Measurements from ENCODE around the gene ZNF37A. TPM values are rescaled to one million over a fixed set of nuclear protein-coding genes. Genes with fewer than 3 reads are reported as not detected.

The ZNF37A gene
- total and polyA plus RNA-seq, 2 experiments from 2014 or later, result 10.9 to 11.5 TPM

DNA sequence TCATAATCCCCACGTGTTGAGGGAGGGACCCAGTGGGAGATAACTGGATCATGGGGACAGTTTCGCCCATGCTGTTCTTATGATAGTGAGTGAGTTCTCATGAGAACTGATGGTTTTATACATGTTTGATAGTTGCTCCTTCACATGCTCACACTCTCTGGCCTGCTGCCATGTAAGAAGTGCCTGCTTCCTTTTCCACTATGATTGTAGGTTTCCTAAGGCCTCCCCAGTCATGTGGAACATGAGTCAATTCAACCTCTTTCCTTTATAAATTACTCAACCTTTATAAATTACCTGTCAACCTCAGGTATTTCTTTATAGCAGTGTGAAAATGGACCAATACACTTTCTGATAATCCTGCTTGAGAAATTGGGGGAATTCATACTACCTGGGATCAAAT lies 80.2 kb downstream of the ZNF37A start:
- Histone ChIP-seq H2AFZ (no peak overlapping the region), H3K4me3 (no peak overlapping the region), H3K4me1 (ENCODE audit: insufficient read depth) (no peaks in the 10 kb centered on the region), H3K4me2 (ENCODE audit: unreplicated experiment) (no peak overlapping the region), H3K9me3 (ENCODE audit: low read depth) (no peaks in the 10 kb centered on the region), H3F3A (ENCODE audit: insufficient read depth) (no peaks in the 10 kb centered on the region), H3K9me2 (ENCODE audit: insufficient read depth) (no peaks in the 10 kb centered on the region), H3K27ac (no peak overlapping the region), H3K36me3 (ENCODE audit: low read depth) (no peaks in the 10 kb centered on the region), H4K20me1 (ENCODE audit: insufficient read depth) (no peaks in the 10 kb centered on the region), H3K9ac (no peak overlapping the region), H3K79me2 (ENCODE audit: insufficient read depth) (no peaks in the 10 kb centered on the region), H3K27me3 (replicated peaks; ENCODE audit: insufficient read depth) (no peaks in the 10 kb centered on the region)
- no peak for DNase-seq
- in situ Hi-C loops (cut with MboI), result no loop called here
- 0 to 2% methylated on average over 2 of the region's 2 CpGs for WGBS, 2 experiments (ENCODE audit: low coverage in 1 of 2, low lambda C conversion rate in 2 of 2, missing lambda C conversion rate in 2 of 2)
- TF ChIP-seq EZH2phosphoT487 (IDR thresholded peaks at IDR 0.05; ENCODE audit: insufficient read depth, low read depth), result no peak
- no peak for TF ChIP-seq EZH2 (IDR thresholded peaks at IDR 0.05; ENCODE audit: insufficient read depth, poor library complexity, severe bottlenecking)

DNA sequence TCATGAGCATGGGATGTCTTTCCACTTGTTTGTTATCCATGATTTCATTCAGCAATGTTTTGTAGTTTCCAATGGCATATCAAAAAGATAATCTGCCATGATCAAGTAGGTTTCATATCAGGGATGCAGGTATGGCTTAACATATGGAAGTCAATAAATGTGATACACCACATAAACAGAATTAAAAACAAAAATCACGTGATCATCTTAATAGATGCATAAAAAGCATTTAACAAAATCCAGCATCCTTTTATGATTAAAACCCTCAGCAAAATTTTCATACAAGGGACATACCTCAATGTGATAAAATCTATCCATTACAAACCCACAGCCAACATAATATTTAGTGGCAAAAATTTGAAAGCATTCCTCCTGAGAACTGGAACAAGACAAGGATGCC lies 90.3 kb downstream of the ZNF37A start:
- H3K9me2 ChIP-seq (ENCODE audit: insufficient read depth), result no peaks in the 10 kb centered on the region
- no peak overlapping the region for H2AFZ ChIP-seq
- no peak overlapping the region for H3K9ac ChIP-seq
- TF ChIP-seq EZH2 (IDR thresholded peaks at IDR 0.05; ENCODE audit: insufficient read depth, poor library complexity, severe bottlenecking), result no peak
- TF ChIP-seq EZH2phosphoT487 (IDR thresholded peaks at IDR 0.05; ENCODE audit: insufficient read depth, low read depth), result no peak
- H3K4me1 ChIP-seq (ENCODE audit: insufficient read depth), result no peaks in the 10 kb centered on the region
- in situ Hi-C loops (cut with MboI), result no loop called here
- H3K4me3 ChIP-seq, result no peak overlapping the region
- no peak overlapping the region for H3K4me2 ChIP-seq (ENCODE audit: unreplicated experiment)
- H3K27me3 ChIP-seq (replicated peaks; ENCODE audit: insufficient read depth), result no peaks in the 10 kb centered on the region
- H3F3A ChIP-seq (ENCODE audit: insufficient read depth), result no peaks in the 10 kb centered on the region
- H3K36me3 ChIP-seq (ENCODE audit: low read depth), result no peaks in the 10 kb centered on the region
- no peak for DNase-seq
- H4K20me1 ChIP-seq (ENCODE audit: insufficient read depth), result no peaks in the 10 kb centered on the region
- no peaks in the 10 kb centered on the region for H3K9me3 ChIP-seq (ENCODE audit: low read depth)
- 0 to 8% methylated on average over 1 of the region's 1 CpG for WGBS, 2 experiments (ENCODE audit: low coverage in 1 of 2, low lambda C conversion rate in 2 of 2, missing lambda C conversion rate in 2 of 2)
- no peaks in the 10 kb centered on the region for H3K79me2 ChIP-seq (ENCODE audit: insufficient read depth)
- H3K27ac ChIP-seq, result no peak overlapping the region

Small RNA genes within 50 kb of the gene (small RNA-seq; reads per million reads assigned to genes)
- gene AL117339.2 (ENCODE audit: low read depth, low replicate concordance) (not detected), gene AL161931.1 (ENCODE audit: low read depth, low replicate concordance) (not detected), gene FXYD6P2 (ENCODE audit: low read depth, low replicate concordance) (not detected)

Other genes with a start within 250 kb of the ZNF37A start
- gene ZNF248, start 236.7 kb upstream of the ZNF37A start, total RNA-seq (2014; rRNA removed; shearing (Covaris generic)), result 4.2 and 13.7 TPM in 2 replicates
- gene ZNF248, start 236.7 kb upstream of the ZNF37A start, polyA plus RNA-seq (2016; fragmentation: Nextera tagmentation; extraction: Ambion mirVana), result 6.8 and 7.4 TPM in 2 replicates
- gene ZNF25, start 117.7 kb upstream of the ZNF37A start, total RNA-seq (2014; rRNA removed; shearing (Covaris generic)), result 11.8 and 13.8 TPM in 2 replicates
- 11.2 and 11.8 TPM in 2 replicates for gene ZNF25, start 117.7 kb upstream of the ZNF37A start, polyA plus RNA-seq (2016; fragmentation: Nextera tagmentation; extraction: Ambion mirVana)
- gene ZNF33A, start 83.7 kb upstream of the ZNF37A start, total RNA-seq (2014; rRNA removed; shearing (Covaris generic)), result 6.6 and 29.2 TPM in 2 replicates
- 7.2 and 7.6 TPM in 2 replicates for gene ZNF33A, start 83.7 kb upstream of the ZNF37A start, polyA plus RNA-seq (2016; fragmentation: Nextera tagmentation; extraction: Ambion mirVana)

Data from GM23248 (cell line).